ENCODE results near the gene IGF1R. TPM values are rescaled to one million over a fixed set of nuclear protein-coding genes. Genes with fewer than 3 reads are reported as not detected.

Gene IGF1R
- total RNA-seq, 1 experiment from 2014 or later = 51.6 TPM

GRCh38 chr15:98723195-98723594 is 74.9 kb downstream of the IGF1R start:
- Mint-ChIP-seq H3K27ac (ENCODE audit: unreplicated experiment) (peak overlapping the region; percentile 94), H3K27me3 (ENCODE audit: insufficient read depth, unreplicated experiment) (no peaks in the 10 kb centered on the region), H3K9me3 (ENCODE audit: unreplicated experiment) (no peaks in the 10 kb centered on the region), H3K4me3 (ENCODE audit: unreplicated experiment) (peak overlapping the region; percentile 59), H3K4me1 (ENCODE audit: low read depth, unreplicated experiment) (peaks cover 63% of the 10 kb centered on the region), H3K36me3 (ENCODE audit: insufficient read depth, unreplicated experiment) (peaks cover 17% of the 10 kb centered on the region)
- intact Hi-C loops (cut with micrococcal nuclease; ENCODE audit: unreplicated experiment) = loop anchor here (5.0 kb wide), 1 partner anchor 71 kb away; no protein-coding TSS in a partner anchor
- H3K9me3 ChIP-seq = no peaks in the 10 kb centered on the region
- no peak overlapping the region for H3K4me3 ChIP-seq (ENCODE audit: low read depth, low read length)
- BruUV-seq (replicated peaks) = no TSS peak
- no peak for DNase-seq
- no peaks in the 10 kb centered on the region for H3K36me3 ChIP-seq (ENCODE audit: control insufficient read depth, insufficient read depth, low read length)
- POLR2A ChIA-PET = no interaction called here
- TF ChIP-seq CTCF (IDR thresholded peaks at IDR 0.05; ENCODE audit: insufficient read depth in 1 of 2, low read depth in 1 of 2, low read length in 1 of 2, severe bottlenecking in 1 of 2, unreplicated experiment in 1 of 2) = no peak
- no peaks in the 10 kb centered on the region for H3K27me3 ChIP-seq (replicated peaks; ENCODE audit: control insufficient read depth, insufficient read depth, low read length)
- CTCF ChIA-PET = interaction anchor here (0.8 kb wide), 1 partner anchor 204 kb away, joined by 3 read pairs; no protein-coding TSS in a partner anchor
- peaks cover 95% of the 10 kb centered on the region for H3K4me1 ChIP-seq

GRCh38 chr15:98724048-98724447 is 75.7 kb downstream of the IGF1R start:
- intact Hi-C loops (cut with micrococcal nuclease; ENCODE audit: unreplicated experiment) = loop anchor here (1.0 to 5.0 kb wide), 2 partner anchors 10 to 72 kb away; no protein-coding TSS in a partner anchor
- Mint-ChIP-seq H3K4me3 (ENCODE audit: unreplicated experiment) (peak overlapping the region; percentile 59), H3K4me1 (ENCODE audit: low read depth, unreplicated experiment) (peaks cover 55% of the 10 kb centered on the region), H3K36me3 (ENCODE audit: insufficient read depth, unreplicated experiment) (peaks cover 17% of the 10 kb centered on the region), H3K27me3 (ENCODE audit: insufficient read depth, unreplicated experiment) (no peaks in the 10 kb centered on the region), H3K27ac (ENCODE audit: unreplicated experiment) (peak overlapping the region; percentile 94), H3K9me3 (ENCODE audit: unreplicated experiment) (no peaks in the 10 kb centered on the region)
- ChIA-PET CTCF (interaction anchor here (0.8 kb wide), 2 partner anchors 205 to 335 kb away, joined by 3 to 4 read pairs; no protein-coding TSS in a partner anchor), POLR2A (no interaction called here)
- Histone ChIP-seq H3K4me1 (peaks cover 95% of the 10 kb centered on the region), H3K36me3 (ENCODE audit: control insufficient read depth, insufficient read depth, low read length) (no peaks in the 10 kb centered on the region), H3K27me3 (replicated peaks; ENCODE audit: control insufficient read depth, insufficient read depth, low read length) (no peaks in the 10 kb centered on the region), H3K9me3 (no peaks in the 10 kb centered on the region), H3K4me3 (ENCODE audit: low read depth, low read length) (no peak overlapping the region)
- BruUV-seq (replicated peaks) = no TSS peak
- TF ChIP-seq CTCF (IDR thresholded peaks at IDR 0.05; ENCODE audit: insufficient read depth in 1 of 2, low read depth in 1 of 2, low read length in 1 of 2, severe bottlenecking in 1 of 2, unreplicated experiment in 1 of 2) = no peak
- peak in 1 of 2 experiments; percentile 23 for DNase-seq

GRCh38 chr15:98724494-98724893 is 76.2 kb downstream of the IGF1R start:
- Mint-ChIP-seq H3K4me1 (ENCODE audit: low read depth, unreplicated experiment) (peaks cover 57% of the 10 kb centered on the region), H3K4me3 (ENCODE audit: unreplicated experiment) (peak overlapping the region; percentile 59), H3K36me3 (ENCODE audit: insufficient read depth, unreplicated experiment) (peaks cover 17% of the 10 kb centered on the region), H3K27me3 (ENCODE audit: insufficient read depth, unreplicated experiment) (no peaks in the 10 kb centered on the region), H3K27ac (ENCODE audit: unreplicated experiment) (peak overlapping the region; percentile 94), H3K9me3 (ENCODE audit: unreplicated experiment) (no peaks in the 10 kb centered on the region)
- Histone ChIP-seq H3K36me3 (ENCODE audit: control insufficient read depth, insufficient read depth, low read length) (no peaks in the 10 kb centered on the region), H3K4me3 (ENCODE audit: low read depth, low read length) (no peak overlapping the region), H3K27me3 (replicated peaks; ENCODE audit: control insufficient read depth, insufficient read depth, low read length) (no peaks in the 10 kb centered on the region), H3K9me3 (no peaks in the 10 kb centered on the region), H3K4me1 (peaks cover 93% of the 10 kb centered on the region)
- ChIA-PET POLR2A (no interaction called here), CTCF (interaction anchor here (0.8 kb wide), 1 partner anchor 335 kb away, joined by 4 read pairs; no protein-coding TSS in a partner anchor)
- TF ChIP-seq CTCF (IDR thresholded peaks at IDR 0.05; ENCODE audit: insufficient read depth in 1 of 2, low read depth in 1 of 2, low read length in 1 of 2, severe bottlenecking in 1 of 2, unreplicated experiment in 1 of 2) = no peak
- DNase-seq = no peak
- intact Hi-C loops (cut with micrococcal nuclease; ENCODE audit: unreplicated experiment) = loop anchor here (1.0 to 5.0 kb wide), 2 partner anchors 10 to 72 kb away; no protein-coding TSS in a partner anchor
- no TSS peak for BruUV-seq (replicated peaks)

Data from Caco-2 (cell line).